GM18508 (cell line): ENCODE measurements around the gene SLC12A7.

Experiments
- ATAC-seq: cut with Tn5 transposase; IDR thresholded peaks from one replicate; pipeline ENCODE4 v1.9.1; 2021; ENCODE audit warnings: moderate number of reproducible peaks; ENCODE audit not compliant: insufficient read depth, unreplicated experiment

Gene SLC12A7

DNA sequence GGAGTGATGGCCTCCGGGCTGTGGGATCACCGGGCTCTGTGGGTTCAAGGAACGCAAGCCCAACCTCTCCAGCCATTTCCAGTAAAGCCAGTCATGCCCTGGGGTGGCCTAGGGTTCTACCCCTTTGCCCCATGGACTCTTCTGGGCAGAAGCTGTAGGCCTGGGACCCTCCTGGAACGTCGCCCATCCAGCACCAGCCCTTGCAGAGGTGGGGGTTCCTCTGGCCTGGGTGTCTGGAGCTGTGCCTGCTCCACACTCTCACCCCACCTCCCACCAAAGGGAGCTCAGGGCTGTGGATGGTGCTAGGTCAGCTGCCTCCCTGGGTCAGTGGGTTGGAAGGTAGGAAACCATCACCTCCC is 1.4 kb upstream of the SLC12A7 start:
- ATAC-seq = no peak

GRCh38 chr5:1112596-1113331 is 901 bp upstream of the SLC12A7 start:
- ATAC-seq = no peak

- no peak for ATAC-seq
These were observed 579 bp downstream of the SLC12A7 start for GRCh38 chr5:1111241-1111726.

DNA sequence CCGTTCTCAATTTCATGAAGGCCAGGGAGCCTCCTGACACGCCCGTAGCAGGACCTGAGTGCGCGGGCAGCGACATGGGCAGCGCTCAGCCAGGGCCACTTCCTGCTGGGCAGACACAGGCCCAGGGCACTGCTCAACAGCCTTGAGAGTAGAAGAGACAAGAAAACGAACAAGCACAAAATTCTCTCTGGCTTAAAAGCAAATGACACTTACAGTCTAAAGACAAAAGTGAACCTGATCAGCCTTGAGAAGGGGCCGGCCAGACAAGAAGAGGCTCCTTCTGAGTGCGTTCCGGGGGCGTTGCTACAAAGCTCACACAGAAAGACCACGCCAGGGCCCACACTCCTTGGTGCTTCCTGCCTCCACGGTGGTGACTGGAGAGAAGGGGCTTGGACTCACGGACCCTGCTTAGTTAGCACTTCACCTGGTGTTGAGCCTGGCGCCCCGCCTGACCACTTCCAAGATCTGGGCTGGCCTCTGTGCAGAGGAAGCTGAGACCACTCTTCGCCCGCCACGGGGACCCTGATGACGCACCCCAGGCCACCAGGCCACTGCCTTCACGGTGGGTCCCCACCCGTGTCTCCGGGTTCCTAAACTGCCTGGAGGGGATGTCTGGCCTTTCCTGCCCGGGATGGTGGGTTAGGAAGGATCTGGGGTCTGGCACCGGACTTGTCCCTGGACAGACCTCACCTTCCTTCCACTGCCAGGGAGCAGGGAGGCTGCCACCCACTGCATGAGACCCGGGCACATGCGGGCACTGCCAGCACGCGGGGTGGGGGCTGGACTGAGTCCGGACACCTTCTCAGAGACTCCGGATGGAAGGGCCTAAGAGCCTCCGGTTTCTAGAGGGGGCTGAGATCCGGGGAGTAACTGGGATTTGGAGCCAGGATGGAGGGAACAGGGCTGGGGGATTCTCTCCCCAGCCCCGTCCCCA is 1.3 kb downstream of the SLC12A7 start:
- no peak for ATAC-seq

GRCh38 chr5:1109542-1110306 is 2.1 kb downstream of the SLC12A7 start:
- no peak for ATAC-seq

- no peak for ATAC-seq
These were observed 3.0 kb downstream of the SLC12A7 start for GRCh38 chr5:1108865-1109174.

DNA sequence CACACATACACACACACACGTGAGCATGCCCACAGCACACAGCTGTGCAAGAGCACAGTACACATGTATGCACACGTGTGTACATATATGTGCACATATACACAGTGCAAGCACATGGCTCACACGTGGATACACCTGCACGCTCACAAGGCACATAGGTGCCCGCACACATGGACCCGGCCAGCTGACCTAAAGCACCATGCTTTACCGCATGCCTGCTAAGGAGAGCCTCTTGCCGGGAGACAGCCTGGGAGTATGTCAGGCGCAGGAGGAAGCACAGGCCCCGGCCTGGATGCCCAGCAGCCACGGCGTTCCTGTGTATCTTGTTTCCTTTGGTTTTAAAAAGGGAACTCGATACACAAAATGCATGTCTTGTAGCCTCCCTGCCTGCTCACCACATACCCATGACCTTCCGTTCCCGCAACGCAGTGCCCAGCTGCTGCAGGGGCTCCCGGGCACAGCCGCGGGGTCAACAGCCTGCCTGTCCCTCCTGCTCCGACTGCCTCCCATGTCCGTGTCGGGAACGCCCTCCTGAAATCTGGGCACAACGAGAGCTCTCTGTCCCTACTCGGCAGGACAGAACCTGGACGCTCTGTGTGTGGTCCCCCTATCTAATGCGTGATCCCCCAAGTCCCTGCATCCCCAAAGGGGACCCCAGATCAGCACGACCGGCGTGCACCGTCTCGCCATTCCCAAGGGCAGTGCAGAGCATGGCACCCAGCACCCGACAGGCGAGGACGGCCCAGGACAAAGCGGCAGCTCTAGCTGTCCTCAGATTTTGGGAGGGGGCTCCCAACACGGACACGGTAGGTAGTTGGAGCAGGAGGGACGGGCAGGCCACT is 3.6 kb downstream of the SLC12A7 start:
- no peak for ATAC-seq

DNA sequence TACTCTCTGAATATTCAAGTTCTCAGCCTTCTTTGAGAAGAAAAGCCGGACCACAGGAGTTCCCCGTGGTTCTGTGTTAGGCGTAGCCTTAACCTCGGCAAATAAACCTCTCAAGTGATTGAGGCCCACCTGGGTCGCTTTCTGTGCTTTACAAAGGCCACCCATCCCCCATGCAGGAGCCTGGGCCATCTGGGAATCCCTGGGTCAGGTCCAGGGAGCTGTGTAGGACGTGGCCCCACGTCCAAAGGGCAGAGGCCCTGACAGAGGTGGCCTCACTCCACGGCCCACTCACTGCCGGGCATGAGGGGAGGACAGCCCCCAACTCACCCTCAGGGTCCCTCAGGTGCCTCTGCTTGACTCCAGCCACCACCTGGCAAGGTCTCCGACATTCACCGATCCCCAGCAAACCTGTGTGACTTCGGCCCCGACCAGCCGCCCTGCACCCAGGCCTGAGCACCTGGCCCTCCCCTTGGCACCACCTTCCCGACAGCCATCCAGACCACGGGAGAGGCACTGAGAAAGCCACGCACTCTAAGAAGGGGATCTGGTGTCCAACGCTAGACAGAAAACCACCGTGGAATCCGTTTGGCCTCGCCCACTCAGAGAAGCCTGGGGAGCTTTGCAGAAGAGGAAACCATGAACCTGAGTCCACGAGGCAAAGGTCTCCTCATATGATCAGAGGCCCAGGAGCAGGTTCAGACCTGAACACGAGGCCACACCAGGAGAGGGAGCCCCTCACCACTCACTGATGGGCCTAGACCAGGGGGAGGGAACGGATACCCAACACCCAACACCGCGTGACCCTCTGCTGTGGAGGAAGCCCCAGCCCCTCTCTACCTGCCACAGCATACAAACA is 4.5 kb downstream of the SLC12A7 start:
- ATAC-seq = no peak

DNA sequence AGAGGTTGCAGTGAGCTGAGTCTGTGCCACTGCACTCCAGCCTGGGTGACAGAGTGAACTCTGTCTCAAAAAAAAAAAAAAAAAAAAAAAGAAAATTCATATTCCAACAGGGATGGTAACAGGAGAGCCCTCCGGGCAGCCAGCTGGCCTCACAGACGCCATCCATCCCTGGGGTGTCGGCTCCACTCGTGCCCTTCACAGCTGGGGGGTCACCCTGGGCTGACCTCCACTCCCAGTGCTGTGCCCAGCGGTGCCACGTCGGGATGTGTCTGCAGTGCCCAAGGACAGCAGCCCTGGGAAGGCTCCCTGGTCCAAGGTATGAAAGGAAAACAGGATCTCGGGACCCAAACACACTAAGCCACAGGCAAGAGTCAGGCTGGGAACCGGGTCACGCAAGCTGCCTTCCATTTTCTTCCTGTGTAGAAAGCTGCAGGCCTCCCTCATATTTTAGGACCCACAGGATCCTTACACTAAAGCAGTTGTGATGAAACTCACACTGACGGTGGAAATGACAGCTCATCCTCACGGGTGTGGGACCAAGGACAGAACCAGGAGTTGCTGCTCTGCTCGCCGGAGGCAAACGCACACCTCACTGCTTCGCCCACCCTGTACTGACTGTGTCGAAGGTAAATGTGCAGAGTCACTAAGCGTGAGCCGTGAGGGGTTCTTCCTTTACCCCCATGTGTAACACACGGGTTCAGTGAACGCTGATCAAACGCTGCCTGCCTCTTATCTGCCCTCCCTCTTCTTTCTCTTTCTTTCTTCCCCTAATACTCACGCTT is 5.3 kb downstream of the SLC12A7 start:
- ATAC-seq = no peak

DNA sequence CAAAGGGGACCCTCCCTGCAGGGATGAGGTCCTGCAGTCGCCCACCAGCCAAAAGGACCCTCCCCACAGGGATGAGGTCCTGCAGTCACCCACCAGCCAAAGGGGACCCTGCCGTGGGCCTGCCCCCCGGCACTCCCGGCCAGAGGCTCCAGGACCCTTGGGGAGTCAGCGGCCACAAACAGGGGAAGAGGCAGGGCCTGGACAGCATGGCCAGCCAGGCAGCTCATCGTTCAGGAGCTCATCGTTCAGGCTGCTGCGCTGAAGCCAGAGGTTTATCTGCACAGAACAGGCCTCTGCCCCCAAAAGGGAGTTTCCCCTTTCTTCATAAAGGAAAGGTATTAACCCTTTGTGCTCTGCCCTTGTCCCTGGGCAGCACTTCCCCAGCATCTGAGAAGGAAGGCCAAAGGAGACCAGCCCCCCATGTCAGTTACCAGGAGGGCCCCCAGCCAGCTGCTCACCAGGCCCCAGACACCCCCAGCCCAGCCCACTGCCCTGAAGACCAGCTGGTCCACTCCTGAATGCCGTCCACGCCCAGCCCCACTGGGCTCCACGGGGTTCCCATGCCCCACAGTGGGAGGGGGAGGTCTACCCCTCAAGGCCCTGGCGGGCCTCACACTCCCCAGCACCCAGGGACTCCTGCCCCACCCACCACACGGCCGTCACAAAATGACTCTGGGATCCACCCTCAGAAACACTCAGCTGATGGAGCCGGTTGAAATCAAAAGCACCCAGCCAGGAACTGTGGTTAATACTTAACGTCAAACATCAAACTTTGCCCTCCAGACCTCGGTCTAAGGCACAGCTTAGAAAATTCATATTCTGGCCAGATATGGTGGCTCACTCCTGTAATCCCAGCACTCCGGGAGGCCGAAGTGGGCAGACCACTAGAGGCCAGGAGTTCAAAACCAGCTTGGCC is 6.3 kb downstream of the SLC12A7 start:
- no peak for ATAC-seq

- ATAC-seq = no peak
These were observed 7.4 kb downstream of the SLC12A7 start for GRCh38 chr5:1104327-1105006.

DNA sequence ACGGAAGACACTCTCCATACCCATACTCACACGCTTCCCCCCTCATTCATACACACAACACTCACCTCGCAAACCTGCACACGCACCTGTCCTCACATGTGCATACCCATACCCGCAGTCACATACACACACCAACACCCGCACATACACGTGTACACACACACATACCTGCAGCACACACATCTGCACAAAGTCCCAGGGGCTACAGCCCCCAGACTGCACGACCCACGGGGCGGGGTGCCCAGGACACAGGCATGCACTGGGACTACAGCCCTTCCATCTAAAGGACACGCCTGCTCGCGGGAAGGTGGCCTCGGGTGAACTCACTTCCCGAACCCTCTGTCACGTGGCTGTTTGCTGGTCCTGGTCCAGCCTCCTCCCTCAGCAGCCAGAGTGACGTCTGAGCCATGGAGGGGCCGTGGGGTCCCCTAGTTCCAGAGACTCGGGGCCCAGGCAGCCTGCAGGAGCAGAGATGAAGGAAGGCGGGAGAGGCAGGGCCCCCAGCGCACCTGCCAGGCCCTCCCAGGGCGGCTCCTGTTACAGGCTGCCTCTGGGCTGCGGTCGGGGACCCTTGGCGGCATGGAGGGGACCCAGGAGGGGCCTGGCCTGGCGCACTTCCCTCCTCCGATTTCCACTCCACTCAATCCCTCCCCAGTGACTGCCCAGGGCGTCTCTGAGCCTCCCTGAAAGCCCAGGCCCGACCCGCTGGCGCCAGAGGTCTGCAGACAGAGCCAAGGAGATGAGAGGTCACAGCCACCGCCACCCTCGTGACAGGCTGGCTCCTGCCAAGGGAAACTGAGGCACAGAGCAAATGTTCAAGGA is 8.1 kb downstream of the SLC12A7 start:
- ATAC-seq = no peak

DNA sequence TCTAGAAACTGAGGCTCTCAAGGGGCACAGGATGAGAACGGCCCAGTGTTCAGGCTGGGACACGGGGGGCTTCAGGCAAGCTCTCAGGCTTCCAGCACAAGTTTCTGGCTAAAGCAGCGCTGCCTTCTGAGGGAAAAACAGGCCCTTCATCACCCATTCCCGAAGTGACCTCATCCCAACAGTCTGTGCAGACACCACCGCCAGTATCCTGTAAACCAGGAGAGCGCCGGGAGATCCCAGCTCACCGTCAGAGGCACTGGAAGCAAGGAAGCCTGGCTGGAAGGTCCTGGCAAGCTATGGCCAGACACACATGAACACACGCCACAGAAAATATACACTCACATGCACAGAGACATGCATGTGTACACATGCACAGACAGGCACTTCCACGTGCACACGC is 8.8 kb downstream of the SLC12A7 start:
- no peak for ATAC-seq

- no peak for ATAC-seq
These were observed 9.7 kb downstream of the SLC12A7 start for GRCh38 chr5:1101961-1102713.
